ENCODE measurements around the gene NLGN1. TPM values are rescaled to one million over a fixed set of nuclear protein-coding genes. Genes with fewer than 3 reads are reported as not detected.

Gene NLGN1
- total RNA-seq, 4 donors from 2014 or later: 2.2 to 5.8 (median 3.0) TPM

- Histone ChIP-seq H3K9me3 (no peaks in the 10 kb centered on the region), H3K4me3 (no peak overlapping the region), H3K4me1 (no peaks in the 10 kb centered on the region), H3K36me3 (no peaks in the 10 kb centered on the region), H3K27ac (no peak overlapping the region), H3K27me3 (no peaks in the 10 kb centered on the region)
- DNase-seq (ENCODE audit: low spot score in 2 of 2): no peak
- TF ChIP-seq POLR2A (IDR thresholded peaks at IDR 0.05): no peak
- TF ChIP-seq CTCF (IDR thresholded peaks at IDR 0.05): no peak
- no peak for TF ChIP-seq EP300 (IDR thresholded peaks at IDR 0.05)
- TF ChIP-seq POLR2AphosphoS5 (IDR thresholded peaks at IDR 0.05): no peak
- 80% methylated on average over 6 of the region's 6 CpGs for WGBS
These were observed 933.7 kb downstream of the NLGN1 start for GRCh38 chr3:174331095-174331800.

GRCh38 chr3:174332391-174332790 is 934.8 kb downstream of the NLGN1 start:
- Histone ChIP-seq H3K9me3 (no peaks in the 10 kb centered on the region), H3K27me3 (no peaks in the 10 kb centered on the region), H3K4me1 (no peaks in the 10 kb centered on the region), H3K27ac (no peak overlapping the region), H3K36me3 (no peaks in the 10 kb centered on the region), H3K4me3 (no peak overlapping the region)
- no peak for DNase-seq (ENCODE audit: low spot score in 2 of 2)
- no peak for TF ChIP-seq CTCF (IDR thresholded peaks at IDR 0.05)
- no peak for TF ChIP-seq POLR2AphosphoS5 (IDR thresholded peaks at IDR 0.05)
- no peak for TF ChIP-seq EP300 (IDR thresholded peaks at IDR 0.05)
- TF ChIP-seq POLR2A (IDR thresholded peaks at IDR 0.05): no peak
- WGBS: 84% methylated on average over 2 of the region's 2 CpGs

- H3K4me1 ChIP-seq: no peaks in the 10 kb centered on the region
- TF ChIP-seq POLR2A (IDR thresholded peaks at IDR 0.05) (no peak), POLR2AphosphoS5 (IDR thresholded peaks at IDR 0.05) (no peak)
- H3K36me3 ChIP-seq: no peaks in the 10 kb centered on the region
- no peak for DNase-seq (ENCODE audit: low spot score in 2 of 2)
- H3K27ac ChIP-seq: no peak overlapping the region
- no peak overlapping the region for H3K4me3 ChIP-seq
- WGBS: 71% methylated on average over 2 of the region's 2 CpGs
- H3K9me3 ChIP-seq: no peaks in the 10 kb centered on the region
- H3K27me3 ChIP-seq: no peaks in the 10 kb centered on the region
These were observed 936.1 kb downstream of the NLGN1 start for GRCh38 chr3:174333640-174334039.

- Histone ChIP-seq H3K4me1 (no peaks in the 10 kb centered on the region), H3K9me3 (no peaks in the 10 kb centered on the region), H3K36me3 (no peaks in the 10 kb centered on the region), H3K4me3 (no peak overlapping the region), H3K27me3 (no peaks in the 10 kb centered on the region), H3K27ac (no peak overlapping the region)
- no peak for DNase-seq (ENCODE audit: low spot score in 2 of 2)
- TF ChIP-seq POLR2A (IDR thresholded peaks at IDR 0.05) (no peak), POLR2AphosphoS5 (IDR thresholded peaks at IDR 0.05) (no peak), CTCF (IDR thresholded peaks at IDR 0.05) (no peak), EP300 (IDR thresholded peaks at IDR 0.05) (no peak)
- 79% methylated on average over 3 of the region's 3 CpGs for WGBS
These were observed 936.6 kb downstream of the NLGN1 start for GRCh38 chr3:174334111-174334510.

GRCh38 chr3:174335324-174335723 is 937.8 kb downstream of the NLGN1 start:
- no peak for TF ChIP-seq EP300 (IDR thresholded peaks at IDR 0.05)
- TF ChIP-seq CTCF (IDR thresholded peaks at IDR 0.05): no peak
- TF ChIP-seq POLR2AphosphoS5 (IDR thresholded peaks at IDR 0.05): no peak
- TF ChIP-seq POLR2A (IDR thresholded peaks at IDR 0.05): no peak
- no peak for DNase-seq (ENCODE audit: low spot score in 2 of 2)
- Histone ChIP-seq H3K4me3 (no peak overlapping the region), H3K9me3 (no peaks in the 10 kb centered on the region), H3K27ac (no peak overlapping the region), H3K27me3 (no peaks in the 10 kb centered on the region), H3K4me1 (no peaks in the 10 kb centered on the region), H3K36me3 (no peaks in the 10 kb centered on the region)
- 93% methylated on average over 1 of the region's 1 CpG for WGBS

- Histone ChIP-seq H3K27me3 (no peaks in the 10 kb centered on the region), H3K9me3 (no peaks in the 10 kb centered on the region), H3K4me3 (no peak overlapping the region), H3K36me3 (no peaks in the 10 kb centered on the region), H3K27ac (no peak overlapping the region), H3K4me1 (no peaks in the 10 kb centered on the region)
- no peak for DNase-seq (ENCODE audit: low spot score in 2 of 2)
- TF ChIP-seq CTCF (IDR thresholded peaks at IDR 0.05): no peak
- TF ChIP-seq POLR2A (IDR thresholded peaks at IDR 0.05): no peak
These were observed 938.4 kb downstream of the NLGN1 start for GRCh38 chr3:174335910-174336309.

Measured in suprapubic skin (tissue), 4 donors.